HepG2 (cell line): ENCODE measurements around the gene KAT7. TPM values are rescaled to one million over a fixed set of nuclear protein-coding genes. Genes with fewer than 3 reads are reported as not detected.

Experiments
- CREB1 ChIP-seq, 2 experiments: fragments of 450-650 bp in 1 of 2; IDR thresholded peaks; 2 replicates each; pipeline ENCODE4 v1.6.1; 2016 to 2017; ENCODE audit warnings: control low read depth in 1 of 2, mild to moderate bottlenecking in 1 of 2, missing compliant biosample characterization in 1 of 2, missing genetic modification characterization in 1 of 2
- EP300 ChIP-seq, 3 experiments: sonication (generic) in 1 of 3; formaldehyde crosslinking in 1 of 3; IDR thresholded peaks; 2 replicates each; pipeline versions ENCODE4 v1.5.1 to v1.6.1; 2011 to 2020; ENCODE audit warnings: low read depth in 2 of 3, low read length in 2 of 3, borderline replicate concordance in 1 of 3, improper control_type of control experiment in 1 of 3, mild to moderate bottlenecking in 1 of 3, missing genetic modification reagents in 1 of 3, moderate library complexity in 1 of 3
- KDM2A ChIP-seq: sonication (generic); formaldehyde crosslinking; IDR thresholded peaks from 2 replicates; pipeline ENCODE4 v1.4.0; 2020; ENCODE audit warnings: low read depth, missing genetic modification reagents, borderline replicate concordance
- KDM6A ChIP-seq: IDR thresholded peaks from 2 replicates; pipeline ENCODE4 v1.6.1; 2016; ENCODE audit warnings: low read depth
- KLF6 ChIP-seq: IDR thresholded peaks from 2 replicates; pipeline ENCODE4 v1.8.0; 2016; ENCODE audit warnings: missing biosample characterization, missing genetic modification reagents
- MAF1 ChIP-seq: sonication (generic); formaldehyde crosslinking; IDR thresholded peaks from 2 replicates; pipeline ENCODE4 v1.5.0; 2020; ENCODE audit warnings: missing genetic modification reagents, borderline replicate concordance
- MEF2D ChIP-seq: sonication (generic); formaldehyde crosslinking; IDR thresholded peaks from 2 replicates; pipeline ENCODE4 v1.5.1; 2020; ENCODE audit warnings: mild to moderate bottlenecking, missing genetic modification reagents
- MYC ChIP-seq: sonication (generic); formaldehyde crosslinking; IDR thresholded peaks from 2 replicates; pipeline ENCODE4 v1.9.0; 2021; ENCODE audit warnings: missing genetic modification reagents, borderline replicate concordance
- NFKBIZ ChIP-seq: IDR thresholded peaks from 2 replicates; pipeline ENCODE4 v1.6.1; 2018; ENCODE audit warnings: missing genetic modification reagents, missing compliant biosample characterization
- PLRG1 ChIP-seq: fragments of 450-650 bp; conservative IDR thresholded peaks from 2 replicates; pipeline ENCODE4 v1.6.1; 2016
- RBM39 ChIP-seq: fragments of 200-400 bp; formaldehyde crosslinking; IDR thresholded peaks from one replicate; pipeline ENCODE4 v1.6.1; 2018; ENCODE audit warnings: antibody characterized with exemption, mild to moderate bottlenecking, low read depth, low read length; ENCODE audit not compliant: poor library complexity, severe bottlenecking
- SIX4 ChIP-seq: sonication (generic); formaldehyde crosslinking; IDR thresholded peaks from 2 replicates; pipeline ENCODE4 v1.4.0; 2020; ENCODE audit warnings: missing genetic modification reagents
- TAF1 ChIP-seq: sonication (generic); formaldehyde crosslinking; IDR thresholded peaks from 2 replicates; pipeline ENCODE4 v1.4.0; 2020; ENCODE audit warnings: missing genetic modification reagents
- ZMYM3 ChIP-seq: sonication (generic); formaldehyde crosslinking; IDR thresholded peaks from 2 replicates; pipeline ENCODE4 v1.5.1; 2020; ENCODE audit warnings: mild to moderate bottlenecking, missing genetic modification reagents
- ZNF142 ChIP-seq: sonication (generic); formaldehyde crosslinking; IDR thresholded peaks from 2 replicates; pipeline ENCODE4 v1.4.0; 2020; ENCODE audit warnings: missing genetic modification reagents
- ZNF232 ChIP-seq: sonication (generic); formaldehyde crosslinking; IDR thresholded peaks from 2 replicates; pipeline ENCODE4 v1.4.0; 2020; ENCODE audit warnings: missing genetic modification reagents, borderline replicate concordance
- ZNF343 ChIP-seq: sonication (generic); formaldehyde crosslinking; IDR thresholded peaks from 2 replicates; pipeline ENCODE4 v1.4.0; 2020; ENCODE audit warnings: mild to moderate bottlenecking, missing genetic modification reagents
- ZNF350 ChIP-seq: sonication (generic); formaldehyde crosslinking; IDR thresholded peaks from 2 replicates; pipeline ENCODE4 v1.4.0; 2020; ENCODE audit warnings: mild to moderate bottlenecking, low read depth, missing genetic modification reagents, borderline replicate concordance
- ZNF784 ChIP-seq: sonication (generic); formaldehyde crosslinking; IDR thresholded peaks from 2 replicates; pipeline ENCODE4 v1.5.1; 2020; ENCODE audit warnings: missing genetic modification reagents, mild to moderate bottlenecking, borderline replicate concordance
- polyA plus RNA-seq, 8 experiments: library from polyadenylated mRNA; depleted of rRNA in 3 of 8; stranded (reverse) in 7 of 8; unstranded in 1 of 8; fragments of >200 nt; fragmentation: Illumina TruSeq in 4 of 8; extraction: Trizol in 4 of 8; gene quantifications; 2 replicates each; pipeline versions ENCODE4 v1.2.1 to v1.2.3, GENCODE V29; 2011 to 2016; ENCODE audit warnings: low read depth in 4 of 8, missing spikeins in 1 of 8, mixed read lengths in 1 of 8; ENCODE audit not compliant: insufficient read depth in 1 of 8
- total RNA-seq, 5 experiments: library from RNA; depleted of rRNA; stranded (reverse); fragments of >200 nt; fragmentation: Illumina TruSeq; extraction: Trizol; gene quantifications; 2 replicates each; pipeline ENCODE4 v1.2.3, GENCODE V29; 2016; ENCODE audit warnings: low read depth in 1 of 5
- TF ChIP-seq, protein P1 (sequence below): sonication (generic); formaldehyde crosslinking; IDR thresholded peaks from 2 replicates; pipeline ENCODE4 v1.4.0; 2020; ENCODE audit warnings: mild to moderate bottlenecking, missing genetic modification reagents
- TF ChIP-seq, protein P2 (sequence below): sonication (generic); formaldehyde crosslinking; IDR thresholded peaks from 2 replicates; pipeline ENCODE4 v1.4.0; 2020; ENCODE audit warnings: missing genetic modification reagents

KAT7 gene
- total and polyA plus RNA-seq, 2 of the 13 experiments (the other 11 are each of a cell fraction or from before 2014, with no cell fraction given): 21.2 to 39.2 TPM

- TF ChIP-seq KDM6A (CRISPR knock-in tag): no peak; the same call in 1 of the 2 replicates
- peak; percentile 88 for TF ChIP-seq MYC
- peak; percentile 99 for TF ChIP-seq TAF1 (CRISPR knock-in tag)
- peak; percentile 46; the same call in 1 of the 2 replicates for TF ChIP-seq ZNF232 (CRISPR knock-in tag)
- TF ChIP-seq PLRG1: no peak
- peak; percentile 94; the same call in 1 of the 2 replicates for TF ChIP-seq KDM2A
- peak; percentile 94 for TF ChIP-seq ZNF350 (CRISPR knock-in tag)
- TF ChIP-seq ZNF343 (CRISPR knock-in tag): no peak
- TF ChIP-seq EP300 (IDR thresholded peaks at IDR 0.05; ENCODE audit: low read depth in 2 of 2, low read length in 2 of 2): no peak; a peak in 1 of 4 replicates
- no peak; the same call in 1 of the 2 replicates for TF ChIP-seq EP300 (CRISPR knock-in tag; IDR thresholded peaks at IDR 0.05; ENCODE audit: borderline replicate concordance)
- peak; percentile 76; the same call in 1 of the 2 replicates for TF ChIP-seq KLF6
- TF ChIP-seq SIX4 (CRISPR knock-in tag): peak; percentile 38; the same call in 1 of the 2 replicates
- TF ChIP-seq, protein P1, sequence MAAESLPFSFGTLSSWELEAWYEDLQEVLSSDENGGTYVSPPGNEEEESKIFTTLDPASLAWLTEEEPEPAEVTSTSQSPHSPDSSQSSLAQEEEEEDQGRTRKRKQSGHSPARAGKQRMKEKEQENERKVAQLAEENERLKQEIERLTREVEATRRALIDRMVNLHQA (CRISPR knock-in tag): no peak
- TF ChIP-seq MEF2D: peak; percentile 91
- no peak for TF ChIP-seq MAF1 (CRISPR knock-in tag)
- TF ChIP-seq, protein P2, sequence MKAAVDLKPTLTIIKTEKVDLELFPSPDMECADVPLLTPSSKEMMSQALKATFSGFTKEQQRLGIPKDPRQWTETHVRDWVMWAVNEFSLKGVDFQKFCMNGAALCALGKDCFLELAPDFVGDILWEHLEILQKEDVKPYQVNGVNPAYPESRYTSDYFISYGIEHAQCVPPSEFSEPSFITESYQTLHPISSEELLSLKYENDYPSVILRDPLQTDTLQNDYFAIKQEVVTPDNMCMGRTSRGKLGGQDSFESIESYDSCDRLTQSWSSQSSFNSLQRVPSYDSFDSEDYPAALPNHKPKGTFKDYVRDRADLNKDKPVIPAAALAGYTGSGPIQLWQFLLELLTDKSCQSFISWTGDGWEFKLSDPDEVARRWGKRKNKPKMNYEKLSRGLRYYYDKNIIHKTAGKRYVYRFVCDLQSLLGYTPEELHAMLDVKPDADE (CRISPR knock-in tag): peak; percentile 54; the same call in 1 of the 2 replicates
- peak; percentile 90 for TF ChIP-seq ZNF142 (CRISPR knock-in tag)
- peak; percentile 85; the same call in 1 of the 2 replicates for TF ChIP-seq NFKBIZ (CRISPR knock-in tag)
- TF ChIP-seq ZNF784: peak; percentile 58
- TF ChIP-seq ZMYM3 (CRISPR knock-in tag): no peak
- TF ChIP-seq RBM39: peak; percentile 67
- peak; percentile 97 for TF ChIP-seq CREB1 (IDR thresholded peaks at IDR 0.05)
- peak; percentile 98 for TF ChIP-seq CREB1 (CRISPR knock-in tag; IDR thresholded peaks at IDR 0.05)
Measured at GRCh38 chr17:49788478-49789242, at the start of gene KAT7 (continued).
